GM20431 (cell line): ENCODE data around the gene KRT81.
"Not testable (repeated sequence)": the region's sequence is repeated elsewhere in the genome, so short reads cannot be mapped to it uniquely, and the experiment has no call there.

Source experiments
- in situ Hi-C: fragments of 300-500 bp; cut with MseI, MboI; formaldehyde crosslinking; loops from one replicate; pipeline ENCODE4 v1.15.0; 2020; ENCODE audit warnings: low sequenced_read_pairs; ENCODE audit not compliant: unreplicated experiment

The KRT81 gene

GRCh38 chr12:52300796-52301691, 9.7 kb upstream of the KRT81 start:
- in situ Hi-C loops = no loop called here

- in situ Hi-C loops = no loop called here
These were observed 7.4 kb upstream of the KRT81 start for GRCh38 chr12:52298677-52299190.

GRCh38 chr12:52296572-52297215, 5.4 kb upstream of the KRT81 start:
- in situ Hi-C loops = no loop called here

- in situ Hi-C loops = no loop called here
These were observed 4.3 kb upstream of the KRT81 start for GRCh38 chr12:52295663-52296062.

GRCh38 chr12:52294803-52295202, 3.5 kb upstream of the KRT81 start:
- in situ Hi-C loops = no loop called here

DNA sequence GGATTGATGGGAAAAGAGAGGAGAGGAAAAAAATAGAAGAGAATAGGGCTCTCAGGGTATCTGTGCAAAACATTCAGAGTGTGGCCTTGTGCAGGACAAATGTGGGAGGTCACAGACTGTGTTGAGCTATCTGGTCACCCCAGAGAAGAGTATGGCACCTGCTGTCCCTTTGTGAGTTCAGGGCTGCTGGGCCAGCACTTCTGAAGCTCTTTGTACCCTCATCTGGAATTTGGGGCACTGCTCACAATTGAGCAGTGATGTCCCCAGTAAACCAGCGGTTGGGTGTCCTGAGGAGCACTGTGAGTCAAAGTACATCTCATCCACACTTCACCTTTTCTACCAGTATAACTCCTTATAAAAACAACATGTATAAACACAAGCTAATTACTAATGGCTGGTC, 2.6 kb upstream of the KRT81 start:
- in situ Hi-C loops = no loop called here

- in situ Hi-C loops = not testable (repeated sequence)
These were observed 725 bp downstream of the KRT81 start for GRCh38 chr12:52290483-52291134.

DNA sequence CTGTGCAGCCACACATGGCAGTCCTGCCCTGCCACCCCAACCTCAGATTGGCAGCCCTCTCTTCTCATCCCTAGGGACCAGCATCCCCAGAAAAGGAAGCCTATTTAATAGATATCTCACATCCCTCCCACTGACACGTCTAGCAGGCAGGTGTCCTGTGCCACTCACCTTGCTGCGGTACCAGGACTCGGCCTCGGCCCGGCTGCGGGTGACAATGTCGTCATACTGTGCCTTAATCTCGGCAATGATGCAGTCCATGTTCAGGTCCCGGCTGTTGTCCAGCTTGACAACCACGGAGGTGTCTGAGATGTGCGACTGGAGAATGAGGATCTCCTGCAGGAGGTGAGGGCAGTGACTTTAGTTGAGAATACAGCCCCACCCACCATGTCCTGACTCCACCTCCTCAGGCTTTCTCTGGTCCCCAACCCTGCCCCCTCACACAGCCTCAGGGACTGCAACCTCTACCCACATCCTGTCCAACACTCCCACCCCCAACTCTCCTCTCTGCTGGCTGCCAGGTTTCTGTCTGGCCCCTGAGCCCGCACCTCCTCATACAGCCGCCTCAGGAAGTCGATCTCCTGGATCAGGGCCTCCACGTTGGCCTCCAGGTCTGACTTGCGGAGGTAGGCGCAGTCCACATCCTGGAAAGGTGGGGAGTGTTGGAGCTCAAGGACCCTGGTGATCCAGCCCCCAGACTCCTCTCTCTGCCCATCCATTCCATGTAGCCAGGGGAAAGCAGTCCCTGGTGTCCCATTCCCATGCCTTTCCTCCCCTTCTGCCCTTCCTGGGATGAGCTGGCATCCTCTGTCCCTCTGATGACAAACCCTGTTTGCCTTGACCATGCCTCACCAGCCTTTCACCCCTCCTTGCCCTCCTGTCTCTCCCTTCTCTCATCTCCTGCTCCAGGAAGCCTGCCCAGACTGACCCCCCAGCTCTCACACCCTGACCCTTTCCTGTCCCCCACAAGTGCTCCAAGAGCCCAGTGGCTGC, 3.2 kb downstream of the KRT81 start:
- in situ Hi-C loops = not testable (repeated sequence)

- in situ Hi-C loops = not testable (repeated sequence)
These were observed 4.2 kb downstream of the KRT81 start for GRCh38 chr12:52286857-52287785.

DNA sequence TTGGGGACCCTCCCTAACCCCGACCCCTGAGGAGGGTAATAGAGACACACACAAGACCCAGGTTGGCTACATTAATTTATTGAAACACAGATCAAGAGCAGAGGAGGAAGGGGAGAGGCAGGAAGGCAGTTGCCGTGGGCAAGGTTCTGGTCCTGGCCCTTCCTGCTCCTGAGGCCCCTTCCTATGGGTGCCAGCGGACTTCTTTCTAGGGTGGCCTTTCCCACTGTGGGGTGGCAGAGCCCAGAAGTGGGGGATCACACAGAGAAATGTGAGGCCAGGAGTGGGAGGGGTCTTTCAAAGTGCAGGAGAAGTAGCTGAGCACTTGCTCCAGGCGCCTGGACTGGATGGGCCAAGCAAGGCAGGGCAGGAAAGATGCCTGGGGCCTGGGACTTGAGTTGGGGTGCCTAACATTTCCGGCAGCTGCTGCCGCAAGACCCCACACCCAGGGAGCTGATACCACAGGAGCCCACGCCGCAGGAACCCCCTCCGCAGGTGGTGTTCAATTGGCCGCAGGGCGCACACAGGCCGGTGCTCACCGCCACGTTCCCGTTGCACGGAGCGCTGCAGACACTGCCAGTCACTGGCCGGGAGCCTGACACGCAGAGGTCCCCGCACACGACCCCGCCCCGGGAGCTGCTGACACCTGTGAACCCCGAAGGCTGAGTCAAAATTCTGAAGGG, 5.3 kb downstream of the KRT81 start:
- in situ Hi-C loops = no loop called here

DNA sequence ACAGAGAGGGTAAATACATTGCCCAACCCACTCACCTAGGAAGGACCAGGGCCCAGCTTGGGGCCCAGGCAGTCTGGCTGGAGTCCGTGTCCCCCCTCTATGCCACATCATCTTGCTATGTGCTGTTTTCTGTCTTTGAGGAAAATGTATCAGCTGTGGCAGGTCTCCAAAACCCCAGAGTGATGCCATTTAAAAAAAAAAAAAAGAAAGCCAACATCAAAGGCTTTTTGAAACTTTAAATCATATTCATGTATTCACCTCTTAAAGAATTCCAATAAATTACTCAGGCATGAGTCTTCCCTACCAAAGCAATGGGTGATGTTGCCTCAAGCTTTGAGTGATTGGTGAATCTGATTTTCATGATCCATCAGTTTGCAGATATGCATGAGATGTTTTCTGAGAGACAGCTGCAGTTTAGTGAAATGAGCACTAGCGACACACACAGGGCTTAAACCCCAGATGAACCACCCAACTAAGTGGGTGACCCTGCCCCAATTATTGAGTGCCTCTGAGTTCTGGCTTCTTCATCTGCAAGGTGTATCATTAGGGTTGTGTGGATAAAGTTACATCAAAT, 6.1 kb downstream of the KRT81 start:
- in situ Hi-C loops = no loop called here

DNA sequence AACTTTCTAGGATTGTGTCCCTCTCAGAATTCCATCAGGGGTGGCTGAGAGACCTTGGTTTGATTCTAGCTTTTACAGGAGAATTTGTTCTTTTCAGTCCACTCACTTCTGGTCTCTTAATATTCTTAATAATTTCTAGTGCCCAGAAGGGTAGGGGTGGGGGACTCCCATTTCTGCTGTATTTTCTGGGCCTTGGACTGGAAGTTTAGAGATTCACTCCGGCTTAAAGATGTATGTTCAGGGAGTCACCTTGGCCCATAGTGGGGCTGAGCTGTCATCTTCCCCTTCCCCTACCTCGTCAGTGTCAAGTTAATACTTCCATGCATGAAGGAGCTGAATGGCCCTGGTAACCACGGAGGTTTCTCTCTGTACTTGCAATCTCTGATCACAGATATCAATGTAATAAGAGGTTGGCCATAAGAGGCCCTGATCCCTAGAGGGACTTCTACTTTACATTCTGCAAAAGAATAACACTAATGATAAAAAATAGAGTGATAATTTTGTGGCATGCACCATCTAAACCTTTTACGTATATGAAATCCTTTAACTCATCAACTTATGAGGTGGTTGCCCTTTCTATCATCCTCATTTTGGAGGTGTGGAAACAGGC, 6.7 kb downstream of the KRT81 start:
- in situ Hi-C loops = no loop called here

DNA sequence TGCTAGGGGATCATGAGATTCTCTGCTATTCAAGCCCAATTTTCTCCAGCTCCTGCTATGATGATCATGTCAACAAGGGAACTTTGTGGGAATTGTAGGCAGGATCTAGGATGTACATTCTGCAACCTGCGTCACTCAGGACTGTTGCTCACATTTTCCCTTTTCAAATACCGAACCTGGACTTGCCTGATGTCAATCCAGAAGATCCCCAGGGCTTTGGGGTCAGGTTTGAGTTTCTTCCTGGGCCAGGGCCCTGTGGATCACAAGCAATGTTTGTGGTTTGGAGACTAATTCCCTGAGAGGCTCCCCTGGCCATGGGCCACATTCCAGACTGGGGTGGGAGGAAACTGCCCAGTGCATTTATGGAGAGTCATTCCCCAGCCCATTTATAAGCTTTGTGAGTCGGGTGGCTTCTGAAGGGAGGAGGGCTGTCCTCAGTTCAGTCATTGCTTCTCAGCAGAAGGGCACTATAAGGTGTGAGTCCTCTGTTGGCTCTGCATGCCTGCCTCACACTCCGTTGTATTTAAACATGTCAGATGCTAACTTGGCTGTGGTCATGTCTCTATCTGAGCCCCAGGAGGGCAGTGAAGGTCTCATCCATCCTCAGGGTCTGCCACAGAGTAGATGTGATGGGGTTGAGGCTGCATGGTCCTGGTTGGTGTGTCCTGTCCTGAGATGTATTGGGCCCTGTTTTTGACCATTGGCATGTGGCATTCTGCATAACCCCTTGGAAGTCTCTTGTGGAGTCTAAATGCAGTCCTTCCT, 10.4 kb downstream of the KRT81 start:
- in situ Hi-C loops = no loop called here

- in situ Hi-C loops = no loop called here
These were observed 11.0 kb downstream of the KRT81 start for GRCh38 chr12:52280319-52280795.

GRCh38 chr12:52279422-52280318, 11.7 kb downstream of the KRT81 start:
- in situ Hi-C loops = no loop called here
